GM10248 (cell line): ENCODE results near the gene ZCCHC14.
"Not testable (repeated sequence)": the region's sequence is repeated elsewhere in the genome, so short reads cannot be mapped to it uniquely, and the experiment has no call there.

Source experiments
- CTCF ChIA-PET: fragments of 300-600 bp; sonication (Branson Sonifier 250); formaldehyde crosslinking; extraction: SDS; loops from one replicate; lab custom pipeline; 2021; ENCODE audit warnings: antibody characterized with exemption; lab: Yijun Ruan, JAX
- POLR2A ChIA-PET: fragments of 350-650 bp; sonication (Branson Sonifier 250); formaldehyde crosslinking; extraction: SDS; loops from one replicate; lab custom pipeline; 2020; ENCODE audit warnings: antibody characterized with exemption; lab: Yijun Ruan, JAX
- DNase-seq: peaks from one replicate; pipeline ENCODE4 v3.0.0; 2012; ENCODE audit errors: extremely low spot score
- CTCF ChIP-seq: IDR thresholded peaks from 2 replicates; pipeline ENCODE4 v1.5.1; 2012; ENCODE audit warnings: mild to moderate bottlenecking, low read depth; ENCODE audit errors: extremely low read depth, missing control alignments, control extremely low read depth

ZCCHC14 gene

GRCh38 chr16:87499189-87499486 lies 6.3 kb upstream of the ZCCHC14 start:
- CTCF ChIA-PET: no interaction called here
- no peak for DNase-seq
- POLR2A ChIA-PET: no interaction called here
- no peak for TF ChIP-seq CTCF

GRCh38 chr16:87498324-87499188 lies 5.7 kb upstream of the ZCCHC14 start:
- ChIA-PET CTCF (no interaction called here), POLR2A (no interaction called here)
- TF ChIP-seq CTCF: no peak
- DNase-seq: no peak

- CTCF ChIA-PET: interaction anchor here (1.4 kb wide), 1 partner anchor 139 kb away, joined by 3 read pairs; no protein-coding TSS in a partner anchor
- POLR2A ChIA-PET, DNase-seq: not testable (repeated sequence)
Observed at GRCh38 chr16:87497767-87498290, 5.0 kb upstream of the ZCCHC14 start.

GRCh38 chr16:87497023-87497766 lies 4.4 kb upstream of the ZCCHC14 start:
- POLR2A ChIA-PET, DNase-seq: not testable (repeated sequence)
- CTCF ChIA-PET: interaction anchor here (1.4 kb wide), 1 partner anchor 139 kb away, joined by 3 read pairs; no protein-coding TSS in a partner anchor

- DNase-seq: peak; percentile 55
- CTCF ChIA-PET: interaction anchor here (1.4 kb wide), 1 partner anchor 140 kb away, joined by 3 read pairs; no protein-coding TSS in a partner anchor
- POLR2A ChIA-PET: no interaction called here
- peak; percentile 15 for TF ChIP-seq CTCF
Observed at GRCh38 chr16:87496447-87496801, 3.6 kb upstream of the ZCCHC14 start.

GRCh38 chr16:87495578-87496446 lies 3.0 kb upstream of the ZCCHC14 start:
- no peak for TF ChIP-seq CTCF
- POLR2A ChIA-PET: no interaction called here
- CTCF ChIA-PET: no interaction called here
- DNase-seq: no peak

- POLR2A ChIA-PET: no interaction called here
- TF ChIP-seq CTCF: no peak
- DNase-seq: no peak
- CTCF ChIA-PET: no interaction called here
Observed at GRCh38 chr16:87493608-87494280, 920 bp upstream of the ZCCHC14 start.
